ENCODE results near the gene CERS3.

The CERS3 gene

DNA sequence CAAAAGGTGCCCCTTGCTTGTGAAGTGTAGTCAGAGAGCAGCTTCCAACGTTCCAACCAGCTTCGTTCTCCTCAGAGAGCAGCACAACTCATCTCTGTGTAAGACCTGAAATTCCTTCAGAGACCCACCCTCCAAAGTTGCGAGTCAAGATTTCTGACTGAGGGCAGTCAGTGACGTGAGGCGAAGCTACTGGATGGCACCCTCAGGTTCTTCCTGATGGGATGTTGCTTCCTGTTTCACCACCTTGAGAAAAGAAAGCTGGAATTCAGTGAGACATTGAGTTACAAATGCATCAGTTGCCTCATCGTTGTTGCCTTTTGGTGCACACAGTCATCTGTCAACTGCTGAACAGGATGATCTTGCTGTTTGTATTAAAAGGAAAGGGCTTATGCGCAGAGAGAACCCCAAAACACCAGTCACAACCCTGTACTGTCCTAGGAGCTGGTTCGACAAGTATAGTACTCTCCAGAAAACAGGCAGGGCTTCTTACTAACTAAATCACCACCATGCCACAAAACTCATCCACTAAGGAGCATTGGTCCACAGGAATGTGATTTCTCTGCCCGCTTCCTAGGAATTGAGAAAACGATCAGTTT lies at the start of gene CERS3:
Gene CERS3, minus strand, starts transcription at position 118 of the 596 bp plus-strand sequence. CDS start 27,101 bp downstream, outside the sequence.
- no peak for DNase-seq

DNA sequence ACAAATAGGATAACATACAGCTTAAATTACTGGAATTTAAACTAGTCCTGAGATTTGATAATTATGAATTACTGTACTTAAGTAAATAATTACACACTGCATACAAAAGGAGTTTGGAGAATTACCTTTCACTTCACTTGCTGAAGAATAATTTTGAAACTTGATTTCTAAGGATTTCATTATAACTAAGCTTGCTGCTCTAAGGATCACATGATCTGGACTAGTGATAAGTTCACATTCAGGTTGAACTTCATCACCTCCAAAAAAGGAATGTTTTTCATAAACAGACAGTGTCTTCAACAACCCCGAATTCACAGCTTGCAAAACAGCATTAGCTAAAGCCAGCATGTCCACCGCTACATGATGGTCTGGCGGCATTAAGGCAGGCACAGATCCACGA lies 44.8 kb upstream of the CERS3 start:
- no peak for DNase-seq

GRCh38 chr15:100572362-100572983 lies 43.7 kb upstream of the CERS3 start:
- peak; percentile 9 for DNase-seq

GRCh38 chr15:100571592-100572167 lies 42.9 kb upstream of the CERS3 start:
- DNase-seq = no peak

- DNase-seq = no peak
These were observed 42.1 kb upstream of the CERS3 start for GRCh38 chr15:100570735-100571313.

- no peak for DNase-seq
These were observed 41.5 kb upstream of the CERS3 start for GRCh38 chr15:100570275-100570674.

- no peak for DNase-seq
These were observed 40.6 kb upstream of the CERS3 start for GRCh38 chr15:100569391-100569790.

- no peak for DNase-seq
These were observed 38.3 kb upstream of the CERS3 start for GRCh38 chr15:100566850-100567628.

DNA sequence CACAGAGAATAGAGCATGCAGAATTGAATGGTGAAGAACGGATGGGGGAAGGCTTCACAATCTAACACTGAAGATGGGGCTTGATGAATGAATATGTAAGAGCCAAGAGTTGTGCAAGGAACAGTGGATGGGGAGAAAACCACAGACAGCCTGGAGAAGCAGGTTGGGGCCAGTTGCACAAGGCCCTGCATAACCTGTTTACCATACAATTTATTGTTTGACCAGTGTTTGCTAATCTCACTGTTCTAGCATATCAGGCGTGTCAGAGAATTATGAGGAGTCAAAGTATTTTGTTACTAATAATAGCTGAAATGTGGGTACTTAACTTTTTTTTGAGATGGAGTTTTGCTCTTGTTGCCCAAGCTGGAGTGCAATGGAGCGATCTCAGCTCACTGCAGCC lies 36.8 kb upstream of the CERS3 start:
- DNase-seq = no peak

- DNase-seq = no peak
These were observed 31.6 kb upstream of the CERS3 start for GRCh38 chr15:100560323-100560722.

DNA sequence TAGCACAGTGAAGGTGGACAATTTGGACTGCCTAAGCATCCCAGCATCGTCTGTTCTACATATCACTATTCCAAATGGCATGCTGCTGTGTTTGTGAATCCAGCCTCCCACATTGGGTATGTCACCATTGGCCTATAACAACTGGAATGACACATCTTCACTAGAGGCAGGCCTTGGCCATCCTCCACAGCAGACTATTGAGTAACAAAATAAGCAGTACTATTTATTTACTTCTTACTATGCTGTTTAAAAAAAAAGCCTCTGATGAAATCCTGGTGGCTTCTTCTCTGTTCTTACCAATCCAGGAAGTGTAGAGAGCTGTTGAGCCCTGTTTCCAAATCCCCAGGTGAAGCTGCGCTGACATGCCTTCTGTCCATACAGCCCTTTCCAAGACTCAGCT lies 30.6 kb upstream of the CERS3 start:
- DNase-seq = no peak

DNA sequence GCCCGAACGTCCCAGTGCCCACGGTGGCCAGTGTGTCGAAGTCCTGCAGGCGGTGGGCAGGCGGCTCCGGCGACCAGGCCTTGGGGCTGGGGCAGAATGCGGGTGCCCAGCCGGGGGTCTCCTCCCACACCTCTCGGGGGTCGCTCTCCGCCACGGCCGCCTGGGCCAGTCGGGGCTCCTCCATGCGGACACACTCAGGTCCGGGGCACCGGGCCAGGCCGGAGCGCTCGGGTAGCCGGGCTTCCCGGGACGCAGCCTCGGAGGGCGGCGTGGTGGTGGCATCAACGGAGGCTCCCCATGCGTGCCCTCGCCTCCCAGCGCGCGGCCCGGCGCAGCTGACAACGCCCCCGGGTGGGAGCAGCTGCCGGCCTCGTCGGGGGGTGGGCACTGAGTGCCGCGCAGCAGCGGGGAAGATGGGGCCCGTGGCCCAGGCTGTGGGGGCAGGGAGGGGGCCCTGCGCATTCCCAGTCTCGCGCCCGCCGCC lies 30.1 kb upstream of the CERS3 start:
- DNase-seq = no peak

DNA sequence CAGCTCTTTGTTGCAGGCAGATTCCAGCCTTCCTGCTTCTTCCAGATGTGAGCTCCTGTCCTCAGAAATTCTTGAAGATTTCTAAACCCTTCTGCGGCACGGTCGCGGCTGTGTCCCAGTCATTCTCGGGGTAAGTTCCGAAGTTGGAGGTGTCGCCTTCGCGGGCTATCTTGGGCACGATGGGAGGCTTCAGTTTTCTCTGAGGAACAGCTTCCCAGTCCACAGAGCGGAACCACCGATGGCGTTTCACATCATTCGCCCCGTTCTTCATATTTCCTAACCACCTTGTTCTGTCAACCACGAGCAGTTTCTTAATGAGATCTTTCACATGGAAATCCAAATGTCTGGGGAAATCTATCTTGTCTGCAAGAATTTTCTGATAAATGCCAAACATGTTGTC lies 24.7 kb upstream of the CERS3 start:
- no peak for DNase-seq

GRCh38 chr15:100547961-100548360 lies 19.2 kb upstream of the CERS3 start:
- no peak for DNase-seq

GRCh38 chr15:100544946-100545345 lies 16.2 kb upstream of the CERS3 start:
- DNase-seq = no peak

GRCh38 chr15:100544338-100544841 lies 15.6 kb upstream of the CERS3 start:
- no peak for DNase-seq

- DNase-seq = no peak
These were observed 13.5 kb upstream of the CERS3 start for GRCh38 chr15:100542290-100542689.

GRCh38 chr15:100537331-100537730 lies 8.6 kb upstream of the CERS3 start:
- DNase-seq = no peak

DNA sequence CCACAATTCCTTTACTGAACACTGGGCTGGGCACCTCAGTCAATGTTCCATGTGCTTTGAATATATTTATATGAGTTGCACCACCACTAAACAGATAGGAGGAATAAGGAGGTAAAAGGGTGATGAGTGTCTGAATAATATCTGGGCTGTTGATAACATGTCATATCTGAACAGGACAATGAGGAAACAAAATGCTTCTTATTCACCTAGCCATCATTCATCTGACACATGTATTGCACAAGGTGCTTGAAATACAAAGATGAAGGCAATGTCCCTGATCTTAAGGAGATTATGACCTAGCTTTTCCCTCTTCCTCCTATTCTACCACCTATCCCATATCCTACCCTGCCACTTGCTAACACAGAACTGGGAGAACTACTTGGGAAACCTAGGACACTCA lies 8.0 kb upstream of the CERS3 start:
- no peak for DNase-seq

- DNase-seq = no peak
These were observed 5.1 kb upstream of the CERS3 start for GRCh38 chr15:100533886-100534285.

GRCh38 chr15:100531823-100532327 lies 3.1 kb upstream of the CERS3 start:
- DNase-seq = no peak

DNA sequence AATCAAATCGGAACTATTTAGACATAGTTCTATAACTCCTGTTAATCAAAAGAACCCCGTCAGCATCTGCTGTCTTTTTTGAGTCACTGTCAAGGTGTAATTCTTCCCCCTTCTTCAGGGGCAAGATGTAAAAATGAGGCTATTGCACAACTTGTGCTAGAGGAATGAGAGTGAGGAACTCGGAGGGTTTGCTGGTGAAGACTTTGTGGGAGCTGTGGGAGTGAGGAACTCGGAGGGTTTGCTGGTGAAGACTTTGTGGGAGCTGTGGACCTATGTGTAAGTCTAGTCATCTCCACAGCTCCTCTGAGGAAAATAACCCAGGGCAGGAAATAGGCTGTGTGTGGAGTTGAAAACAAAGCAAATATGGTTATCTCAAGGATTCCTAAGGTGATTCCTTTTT lies 2.5 kb upstream of the CERS3 start:
- no peak for DNase-seq

- DNase-seq = no peak
These were observed 806 bp upstream of the CERS3 start for GRCh38 chr15:100529556-100529955.

Data from retina (tissue), 1 donor.